GM12878 (cell line): ENCODE data around the gene MFAP2. TPM values are rescaled to one million over a fixed set of nuclear protein-coding genes. Genes with fewer than 3 reads are reported as not detected.

Source experiments
- ATAC-seq: fragments of 200-7000 bp; cut with Tn5 transposase; 3 replicates; pipeline ENCODE4 v1.9.1; 2020; ENCODE audit warnings: mild to moderate bottlenecking, moderate library complexity
- BruUV-seq: library from RNA; stranded (reverse); fragments of 400-500 nt; replicated peaks from 2 replicates; lab custom pipeline; 2021; lab: Mats Ljungman, UMichigan
- CTCF ChIA-PET: fragments of 300-600 bp; sonication (Branson Sonifier 250); formaldehyde crosslinking; extraction: SDS; loops from one replicate; lab custom pipeline; 2021; ENCODE audit warnings: inconsistent platforms; lab: Yijun Ruan, JAX
- POLR2A ChIA-PET: fragments of 350-600 bp; formaldehyde crosslinking; extraction: SDS; loops from one replicate; lab custom pipeline; 2021; ENCODE audit warnings: inconsistent platforms; lab: Charles Lee
- RAD21 ChIA-PET: fragments of 300-600 bp; sonication (Branson Sonifier 250); formaldehyde crosslinking; loops from one replicate; lab custom pipeline; 2023; ENCODE audit warnings: antibody characterized with exemption; ENCODE audit not compliant: unreplicated experiment; lab: Charles Lee
- SMC1A ChIA-PET: fragments of 300-600 bp; sonication (Branson Sonifier 250); formaldehyde crosslinking; loops from one replicate; lab custom pipeline; 2023; ENCODE audit not compliant: unreplicated experiment, uncharacterized antibody; lab: Charles Lee
- DNase-seq: peaks from one replicate; pipeline ENCODE4 v3.0.0-alpha.2; 2011; ENCODE audit warnings: low read depth, low spot score
- FAIRE-seq: peaks from 3 replicates; lab custom pipeline; 2011; peaks lifted over from hg19 to GRCh38; lab: Jason Lieb, UNC
- H2AFZ ChIP-seq: 2 replicates; pipeline ENCODE4 v1.6.0; 2011; ENCODE audit warnings: low read depth, low read length, control low read depth; ENCODE audit not compliant: control insufficient read depth
- H3K27ac ChIP-seq: 2 replicates; pipeline ENCODE4 v1.5.1; 2011; ENCODE audit warnings: control low read depth; ENCODE audit not compliant: control insufficient read depth, insufficient read depth
- H3K27me3 ChIP-seq, 2 experiments: replicated peaks in 1 of 2; 2 replicates each; pipeline versions ENCODE4 v1.6.0 to v1.6.1; 2011; ENCODE audit warnings: low read length in 1 of 2; ENCODE audit not compliant: control insufficient read depth in 2 of 2, insufficient read depth in 2 of 2
- H3K36me3 ChIP-seq, 2 experiments: 2 replicates each; pipeline ENCODE4 v1.5.1; 2011; ENCODE audit warnings: low read length in 1 of 2; ENCODE audit not compliant: control insufficient read depth in 2 of 2, insufficient read depth in 2 of 2
- H3K4me1 ChIP-seq: 2 replicates; pipeline ENCODE4 v1.6.1; 2011; ENCODE audit warnings: mild to moderate bottlenecking, low read length, moderate library complexity, mixed read lengths; ENCODE audit not compliant: control insufficient read depth, insufficient read depth
- H3K4me2 ChIP-seq: 2 replicates; pipeline ENCODE4 v1.6.0; 2011; ENCODE audit warnings: control low read depth; ENCODE audit not compliant: control insufficient read depth, insufficient read depth
- H3K4me3 ChIP-seq: fragments of 200-600 bp; sonication (generic); 2 replicates; pipeline ENCODE4 v1.5.1; 2016
- H3K79me2 ChIP-seq: 2 replicates; pipeline ENCODE4 v1.6.0; 2011; ENCODE audit warnings: low read length; ENCODE audit not compliant: control insufficient read depth, insufficient read depth
- H3K9ac ChIP-seq: 2 replicates; pipeline ENCODE4 v1.8.0; 2011; ENCODE audit warnings: low read length, control low read depth, mixed read lengths; ENCODE audit not compliant: control insufficient read depth, insufficient read depth
- H3K9me3 ChIP-seq: replicated peaks from 3 replicates; pipeline ENCODE4 v1.5.1; 2011; ENCODE audit warnings: mild to moderate bottlenecking, low read length; ENCODE audit not compliant: control insufficient read depth, insufficient read depth
- H4K20me1 ChIP-seq: 2 replicates; pipeline ENCODE4 v1.6.0; 2011; ENCODE audit not compliant: control insufficient read depth, insufficient read depth
- CTCF ChIP-seq, 3 experiments: IDR thresholded peaks in 2 of 3; conservative IDR thresholded peaks in 1 of 3; 2 replicates each; pipeline ENCODE4 v1.5.1; 2011; ENCODE audit warnings: low read depth in 3 of 3, low read length in 3 of 3, mild to moderate bottlenecking in 3 of 3, control low read depth in 2 of 3, moderate library complexity in 2 of 3, inconsistent platforms in 1 of 3, mixed read lengths in 1 of 3; ENCODE audit not compliant: control insufficient read depth in 2 of 3, insufficient read depth in 1 of 3; ENCODE audit errors: extremely low read depth in 1 of 3
- HDAC6 ChIP-seq: fragments of 200-600 bp; sonication (generic); IDR thresholded peaks from one replicate; pipeline ENCODE4 v1.8.0; 2017; ENCODE audit warnings: antibody characterized with exemption; ENCODE audit not compliant: unreplicated experiment
- KLF5 ChIP-seq: fragments of 450-650 bp; IDR thresholded peaks from 2 replicates; pipeline ENCODE4 v1.6.1; 2014; ENCODE audit warnings: mild to moderate bottlenecking; ENCODE audit not compliant: partially characterized antibody
- MYC ChIP-seq: IDR thresholded peaks from 2 replicates; pipeline ENCODE4 v1.6.1; 2011; ENCODE audit warnings: mild to moderate bottlenecking, low read length, moderate library complexity, inconsistent platforms; ENCODE audit not compliant: insufficient read depth, insufficient replicate concordance, insufficient read length, severe bottlenecking
- NKRF ChIP-seq: fragments of 450-650 bp; conservative IDR thresholded peaks from 2 replicates; pipeline ENCODE4 v1.6.1; 2017; ENCODE audit warnings: mild to moderate bottlenecking, moderate library complexity
- NRF1 ChIP-seq: conservative IDR thresholded peaks from 2 replicates; pipeline ENCODE4 v1.6.1; 2011; ENCODE audit warnings: mild to moderate bottlenecking, low read depth, low read length, improper control_type of control experiment
- PKNOX1 ChIP-seq: fragments of 450-650 bp; IDR thresholded peaks from 2 replicates; pipeline ENCODE4 v1.6.1; 2016; ENCODE audit warnings: mild to moderate bottlenecking
- PML ChIP-seq: IDR thresholded peaks from 2 replicates; pipeline ENCODE4 v1.6.1; 2012; ENCODE audit warnings: low read length, inconsistent platforms
- RAD21 ChIP-seq: IDR thresholded peaks from 2 replicates; pipeline ENCODE4 v1.6.1; 2011; ENCODE audit warnings: mild to moderate bottlenecking, low read depth, low read length, moderate library complexity; ENCODE audit not compliant: insufficient read depth
- RAD51 ChIP-seq: fragments of 450-650 bp; IDR thresholded peaks from 2 replicates; pipeline ENCODE4 v1.6.1; 2016; ENCODE audit warnings: moderate library complexity, mild to moderate bottlenecking, inconsistent platforms
- SKIL ChIP-seq: fragments of 450-650 bp; IDR thresholded peaks from 2 replicates; pipeline ENCODE4 v1.6.1; 2017; ENCODE audit warnings: mild to moderate bottlenecking, low read depth, inconsistent platforms; ENCODE audit not compliant: poor library complexity, severe bottlenecking
- STAT3 ChIP-seq: IDR thresholded peaks from 2 replicates; pipeline ENCODE4 v1.6.1; 2011; ENCODE audit warnings: low read depth, low read length, improper control_type of control experiment
- USF2 ChIP-seq: IDR thresholded peaks from 2 replicates; pipeline ENCODE4 v1.6.1; 2011; ENCODE audit warnings: low read depth, low read length, improper control_type of control experiment, borderline replicate concordance
- WRNIP1 ChIP-seq: IDR thresholded peaks from 2 replicates; pipeline ENCODE4 v1.6.1; 2011; ENCODE audit warnings: low read depth, low read length, improper control_type of control experiment, borderline replicate concordance
- WGBS: methylation state at CpG from one replicate; pipeline ENCODE4 v1.1.6; 2016; ENCODE audit warnings: low lambda C conversion rate; ENCODE audit not compliant: insufficient replicate concordance, insufficient coverage; ENCODE audit errors: missing lambda C conversion rate; 5-methylcytosine and 5-hydroxymethylcytosine counted together
- in situ Hi-C: fragments of 300-500 bp; cut with MboI; formaldehyde crosslinking; loops from 9 replicates; pipeline ENCODE4 v1.14.3; 2018; ENCODE audit warnings: mixed read lengths
- intact Hi-C: fragments of 100-400 bp; cut with micrococcal nuclease; formaldehyde crosslinking; loops from one replicate; pipeline ENCODE4 v1.14.2; 2022; ENCODE audit not compliant: unreplicated experiment
- polyA plus RNA-seq, 11 experiments: library from polyadenylated mRNA; depleted of rRNA in 4 of 11; unstranded in 6 of 11; stranded (reverse) in 5 of 11; fragments of >200 nt; fragmentation: Nextera tagmentation in 4 of 11; fragmentation: Illumina TruSeq in 1 of 11; extraction: Ambion mirVana in 4 of 11; extraction: Trizol in 1 of 11; gene quantifications; 1 replicate in 1 of 11; 2 replicates in 10 of 11; pipeline versions ENCODE4 v1.2.1 to v1.2.3, GENCODE V29; 2011 to 2016; ENCODE audit warnings: inconsistent platforms in 2 of 11, missing spikeins in 2 of 11, low read depth in 1 of 11
- total RNA-seq, 4 experiments: library from RNA; depleted of rRNA in 3 of 4; stranded (reverse); fragments of >200 nt in 3 of 4; fragmentation: Illumina TruSeq in 1 of 4; extraction: Trizol in 1 of 4; gene quantifications; 2 replicates each; pipeline versions ENCODE4 v1.2.1 to v1.2.3, GENCODE V29; 2013 to 2021

The MFAP2 gene
- total and polyA plus RNA-seq, 10 of the 15 experiments (the other 5 are each of a cell fraction or from before 2014, with no cell fraction given) = 0.16 TPM; not detected in 9

GRCh38 chr1:16967962-16968361 lies 12.5 kb downstream of the MFAP2 start:
- POLR2A ChIA-PET = no interaction called here
- no peaks in the 10 kb centered on the region for H3K4me1 ChIP-seq
- no peaks in the 10 kb centered on the region for H3K36me3 ChIP-seq
- no peak overlapping the region for H3K4me2 ChIP-seq
- H3K9ac ChIP-seq = no peak overlapping the region
- BruUV-seq = no TSS peak
- no peaks in the 10 kb centered on the region for H4K20me1 ChIP-seq
- WGBS = 59% methylated on average over 21 of the region's 21 CpGs
- SMC1A ChIA-PET = no interaction called here
- H3K79me2 ChIP-seq = no peaks in the 10 kb centered on the region
- TF ChIP-seq MYC (no peak), HDAC6 (no peak), PML (no peak), RAD51 (no peak), NKRF (no peak), PKNOX1 (no peak), USF2 (no peak), WRNIP1 (no peak), STAT3 (no peak), RAD21 (no peak), CTCF (IDR thresholded peaks at IDR 0.05 in 2 of 3, conservative IDR thresholded peaks at IDR 0.05 in 1 of 3; ENCODE audit: control insufficient read depth in 2 of 3, extremely low read depth in 1 of 3, insufficient read depth in 1 of 3, low read depth in 3 of 3, low read length in 3 of 3) (no peak), SKIL (no peak), KLF5 (no peak), NRF1 (no peak)
- no peak for FAIRE-seq
- H3K27ac ChIP-seq = no peak overlapping the region
- RAD21 ChIA-PET = no interaction called here
- H2AFZ ChIP-seq = no peak overlapping the region
- in situ Hi-C loops (no loop called here), intact Hi-C loops (no loop called here)
- no peak overlapping the region for H3K4me3 ChIP-seq
- DNase-seq = no peak
- no peaks in the 10 kb centered on the region for H3K9me3 ChIP-seq
- CTCF ChIA-PET = interaction anchor here (1.6 kb wide), 1 partner anchor 78 kb away, joined by 5 read pairs; no protein-coding TSS in a partner anchor
- ATAC-seq = no peak
- H3K27me3 ChIP-seq = no peaks in the 10 kb centered on the region
